SK-N-SH (cell line): ENCODE data around the gene USP34. TPM values are rescaled to one million over a fixed set of nuclear protein-coding genes. Genes with fewer than 3 reads are reported as not detected.
A peak's percentile ranks its signal among the peaks of the same experiment; 100 is the strongest.

Experiments used
- CTCF ChIA-PET: fragments of 300-600, 350-600 bp; formaldehyde crosslinking; extraction: SDS; loops from one replicate; lab custom pipeline; 2021; lab: Yijun Ruan, JAX
- POLR2A ChIA-PET: fragments of 350-600 bp; sonication (Branson Sonifier 250); formaldehyde crosslinking; extraction: SDS; loops from one replicate; lab custom pipeline; 2020; ENCODE audit warnings: antibody characterized with exemption, inconsistent platforms; lab: Yijun Ruan, JAX
- DNase-seq: peaks from one replicate; pipeline ENCODE4 v3.0.0; 2012
- H2AFZ ChIP-seq: fragments of 200-600 bp; sonication (generic); 2 replicates; pipeline ENCODE4 v1.8.1; 2016; ENCODE audit warnings: antibody characterized with exemption, mild to moderate bottlenecking, low read depth
- H3F3A ChIP-seq: fragments of 200-600 bp; sonication (generic); replicated peaks from 2 replicates; pipeline ENCODE3; 2016; ENCODE audit warnings: antibody characterized with exemption, mild to moderate bottlenecking; ENCODE audit not compliant: insufficient read depth
- H3K27ac ChIP-seq, 2 experiments: fragments of 200-500 bp in 1 of 2; fragments of 200-600 bp in 1 of 2; sonication (Bioruptor generic) in 1 of 2; sonication (generic), shearing (Covaris generic) in 1 of 2; 2 replicates each; pipeline versions ENCODE4 v1.5.1 to v1.6.1; 2014 to 2016; ENCODE audit warnings: low read depth in 2 of 2, inconsistent platforms in 1 of 2, low read length in 1 of 2, mild to moderate bottlenecking in 1 of 2, mixed read lengths in 1 of 2
- H3K27me3 ChIP-seq: fragments of 200-600 bp; sonication (generic), shearing (Covaris generic); 2 replicates; pipeline ENCODE4 v1.6.1; 2016; ENCODE audit warnings: mixed run types; ENCODE audit not compliant: insufficient read depth
- H3K36me3 ChIP-seq, 2 experiments: fragments of 200-500 bp in 1 of 2; fragments of 200-600 bp in 1 of 2; sonication (Bioruptor generic) in 1 of 2; sonication (generic) in 1 of 2; replicated peaks in 1 of 2; 2 replicates each; pipeline versions ENCODE3 to v1.5.1; 2014 to 2016; ENCODE audit warnings: low read length in 1 of 2, mild to moderate bottlenecking in 1 of 2; ENCODE audit not compliant: insufficient read depth in 2 of 2, control insufficient read depth in 1 of 2
- H3K4me1 ChIP-seq, 2 experiments: fragments of 200-500 bp in 1 of 2; fragments of 200-600 bp in 1 of 2; sonication (Bioruptor generic) in 1 of 2; sonication (generic), shearing (Covaris generic) in 1 of 2; 2 replicates each; pipeline versions ENCODE4 v1.5.1 to v1.6.1; 2014 to 2016; ENCODE audit warnings: low read depth in 1 of 2, low read length in 1 of 2, mixed run types in 1 of 2; ENCODE audit not compliant: insufficient read depth in 2 of 2, control insufficient read depth in 1 of 2
- H3K4me2 ChIP-seq: fragments of 200-600 bp; sonication (generic), shearing (Covaris generic); 2 replicates; pipeline ENCODE4 v1.6.1; 2017; ENCODE audit warnings: mixed run types
- H3K4me3 ChIP-seq, 2 experiments: fragments of 200-500 bp in 1 of 2; fragments of 200-600 bp in 1 of 2; sonication (Bioruptor generic) in 1 of 2; sonication (generic), shearing (Covaris generic) in 1 of 2; 2 replicates each; pipeline versions ENCODE4 v1.5.1 to v1.8.1; 2014 to 2016; ENCODE audit warnings: low read depth in 2 of 2, inconsistent platforms in 1 of 2, low read length in 1 of 2, mild to moderate bottlenecking in 1 of 2, mixed read lengths in 1 of 2, moderate library complexity in 1 of 2
- H3K79me2 ChIP-seq: fragments of 200-600 bp; sonication (generic); 2 replicates; pipeline ENCODE4 v1.8.1; 2017; ENCODE audit warnings: mild to moderate bottlenecking; ENCODE audit not compliant: insufficient read depth
- H3K9ac ChIP-seq: fragments of 200-600 bp; sonication (generic); 2 replicates; pipeline ENCODE4 v1.6.1; 2017; ENCODE audit warnings: mixed run types
- H3K9me2 ChIP-seq: fragments of 200-600 bp; sonication (generic); 2 replicates; pipeline ENCODE4 v1.6.1; 2017; ENCODE audit warnings: mixed run types
- H3K9me3 ChIP-seq: fragments of 200-600 bp; sonication (generic); 2 replicates; pipeline ENCODE4 v1.6.1; 2017; ENCODE audit warnings: mixed run types, mild to moderate bottlenecking, moderate library complexity
- H4K20me1 ChIP-seq: fragments of 200-600 bp; sonication (generic); 2 replicates; pipeline ENCODE4 v1.6.1; 2017; ENCODE audit warnings: mild to moderate bottlenecking, mixed run types; ENCODE audit not compliant: insufficient read depth
- CHD2 ChIP-seq: fragments of 150-350 bp; IDR thresholded peaks from 2 replicates; pipeline ENCODE4 v1.6.1; 2018; ENCODE audit warnings: low read length; ENCODE audit not compliant: partially characterized antibody
- ELF1 ChIP-seq: IDR thresholded peaks from 2 replicates; pipeline ENCODE4 v1.4.0; 2012
- EP300 ChIP-seq, 2 experiments: IDR thresholded peaks; 2 replicates each; pipeline versions ENCODE4 v1.4.0 to v1.6.1; 2012; ENCODE audit warnings: borderline replicate concordance in 1 of 2, low read depth in 1 of 2, low read length in 1 of 2
- EZH2phosphoT487 ChIP-seq: fragments of 200-600 bp; sonication (generic); IDR thresholded peaks from 2 replicates; pipeline ENCODE4 v1.6.1; 2017; ENCODE audit warnings: low read depth, mixed run types, mild to moderate bottlenecking, antibody characterized with exemption, moderate library complexity, borderline replicate concordance
- FOSL2 ChIP-seq: IDR thresholded peaks from 2 replicates; pipeline ENCODE4 v1.4.0; 2012; ENCODE audit warnings: low read depth, mild to moderate bottlenecking, moderate library complexity, borderline replicate concordance
- FOXJ3 ChIP-seq: sonication (generic); formaldehyde crosslinking; IDR thresholded peaks from 2 replicates; pipeline ENCODE4 v1.5.1; 2020; ENCODE audit warnings: mild to moderate bottlenecking, missing genetic modification reagents
- FOXM1 ChIP-seq: IDR thresholded peaks from 2 replicates; pipeline ENCODE4 v1.4.0; 2012; ENCODE audit warnings: low read depth, mild to moderate bottlenecking
- GABPA ChIP-seq: IDR thresholded peaks from 2 replicates; pipeline ENCODE4 v1.4.0; 2012; ENCODE audit warnings: low read depth, mild to moderate bottlenecking
- GATA2 ChIP-seq: sonication (generic); formaldehyde crosslinking; IDR thresholded peaks from 2 replicates; pipeline ENCODE4 v1.5.0; 2020; ENCODE audit warnings: mild to moderate bottlenecking, missing genetic modification reagents
- JUND ChIP-seq: IDR thresholded peaks from 2 replicates; pipeline ENCODE4 v1.4.0; 2012
- MXI1 ChIP-seq: IDR thresholded peaks from 2 replicates; pipeline ENCODE4 v1.6.1; 2012; ENCODE audit warnings: mild to moderate bottlenecking, low read depth, low read length, improper control_type of control experiment
- NFIC ChIP-seq: IDR thresholded peaks from 2 replicates; pipeline ENCODE4 v1.4.0; 2012; ENCODE audit warnings: borderline replicate concordance
- POLR2AphosphoS5 ChIP-seq: IDR thresholded peaks from 2 replicates; pipeline ENCODE4 v1.6.1; 2012; ENCODE audit warnings: low read depth, low read length
- RAD21 ChIP-seq: IDR thresholded peaks from 2 replicates; pipeline ENCODE4 v1.6.1; 2012; ENCODE audit warnings: mild to moderate bottlenecking, low read length
- RFX5 ChIP-seq: IDR thresholded peaks from 2 replicates; pipeline ENCODE4 v1.6.1; 2012; ENCODE audit warnings: mild to moderate bottlenecking, improper control_type of control experiment, low read length
- RXRA ChIP-seq: IDR thresholded peaks from 2 replicates; pipeline ENCODE4 v1.4.0; 2012; ENCODE audit warnings: low read depth, mild to moderate bottlenecking, borderline replicate concordance
- SMC3 ChIP-seq: IDR thresholded peaks from 2 replicates; pipeline ENCODE4 v1.6.1; 2012; ENCODE audit warnings: low read depth, low read length, improper control_type of control experiment
- TCF12 ChIP-seq: IDR thresholded peaks from 2 replicates; pipeline ENCODE4 v1.4.0; 2012
- YY1 ChIP-seq: IDR thresholded peaks from 2 replicates; pipeline ENCODE4 v1.4.0; 2012; ENCODE audit warnings: low read depth, mild to moderate bottlenecking
- WGBS: methylation state at CpG from one replicate; pipeline ENCODE4 v1.1.6; 2017; ENCODE audit warnings: low lambda C conversion rate; 5-methylcytosine and 5-hydroxymethylcytosine counted together
- polyA plus RNA-seq, 3 experiments: library from polyadenylated mRNA; depleted of rRNA; stranded (reverse); fragments of >200 nt; gene quantifications; 2 replicates each; pipeline ENCODE4 v1.2.3, GENCODE V29; 2012
- TF ChIP-seq, protein P1 (sequence below): IDR thresholded peaks from 2 replicates; pipeline ENCODE4 v1.4.0; 2012; ENCODE audit warnings: low read depth, borderline replicate concordance
- TF ChIP-seq, protein P2 (sequence below): fragments of 200-600 bp; sonication (generic); IDR thresholded peaks from 2 replicates; pipeline ENCODE4 v1.6.1; 2017; ENCODE audit warnings: antibody characterized with exemption, mild to moderate bottlenecking, moderate library complexity
- TF ChIP-seq, protein P3 (sequence below): IDR thresholded peaks from 2 replicates; pipeline ENCODE4 v1.4.0; 2012; ENCODE audit warnings: low read depth, borderline replicate concordance
- TF ChIP-seq, protein P4 (sequence below): fragments of 150-350 bp; IDR thresholded peaks from 2 replicates; pipeline ENCODE4 v1.6.1; 2017; ENCODE audit warnings: antibody characterized with exemption, low read length, low read depth, borderline replicate concordance
- TF ChIP-seq, protein P5 (sequence below): IDR thresholded peaks from 2 replicates; pipeline ENCODE4 v1.6.1; 2012; ENCODE audit warnings: mild to moderate bottlenecking, low read depth, low read length, moderate library complexity
- TF ChIP-seq, protein P6 (sequence below): IDR thresholded peaks from 2 replicates; pipeline ENCODE4 v1.4.0; 2012; ENCODE audit warnings: low read depth

USP34 gene
- polyA plus RNA-seq, 1 of the 3 experiments (the other 2 are of a cell fraction): 31.4 TPM

DNA sequence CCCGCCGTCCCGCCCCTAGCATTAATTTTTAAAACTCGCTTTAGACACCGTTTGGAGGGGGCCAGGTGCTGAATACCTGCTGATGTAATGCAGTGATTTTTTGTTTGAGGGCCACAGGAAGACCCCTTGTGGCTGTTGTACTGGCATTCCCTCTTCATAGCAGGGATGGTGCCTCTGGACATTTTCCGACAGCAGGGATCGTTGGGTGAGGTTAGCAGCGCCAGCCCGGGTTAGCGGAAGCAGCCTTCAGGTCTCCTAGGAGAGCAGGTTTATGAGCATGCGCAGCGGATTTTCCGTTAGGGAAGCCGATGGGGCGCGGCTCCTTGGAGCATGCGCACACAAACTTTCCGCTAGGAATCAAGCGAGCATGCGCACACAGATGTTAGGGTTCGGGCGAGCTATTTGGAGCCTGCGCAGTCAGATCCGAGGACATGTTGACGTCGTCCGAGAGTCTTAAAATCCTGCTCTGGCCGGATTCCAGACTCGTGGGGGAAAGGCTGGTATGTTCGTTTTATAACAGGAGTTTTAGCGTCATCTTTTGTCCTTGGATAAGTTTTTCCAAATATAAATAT is 326.1 kb downstream of the USP34 start:
- Histone ChIP-seq H3K27me3 (no peaks in the 10 kb centered on the region), H3K9ac (peak overlapping the region; percentile 58; the same call in 1 of the 2 replicates), H3K79me2 (peaks cover 25% of the 10 kb centered on the region), H3F3A (peaks cover 14% of the 10 kb centered on the region), H3K4me2 (peak overlapping the region; percentile 90), H3K9me3 (no peaks in the 10 kb centered on the region), H3K27ac (peak overlapping the region; percentile 59 to 89), H3K36me3 (peaks cover 12 to 23% of the 10 kb centered on the region in 2 experiments), H2AFZ (peak overlapping the region; percentile 92), H4K20me1 (no peaks in the 10 kb centered on the region), H3K4me1 (no peaks in the 10 kb centered on the region; a peak in 1 of 4 replicates), H3K4me3 (peak overlapping the region; percentile 64 to 69), H3K9me2 (no peaks in the 10 kb centered on the region)
- ChIA-PET CTCF (interaction anchor here (2.4 kb wide), 1 partner anchor 9 kb away, joined by 13 read pairs; no protein-coding TSS in a partner anchor), POLR2A (interaction anchor here (0.6 to 1.2 kb wide), 5 partner anchors 9 to 72 kb away, joined by 3 to 5 read pairs (median 4); no protein-coding TSS in a partner anchor)
- peak; percentile 94 for DNase-seq
- WGBS: 2% methylated on average over 28 of the region's 31 CpGs
- no peak for TF ChIP-seq CHD2
- TF ChIP-seq NFIC: no peak
- TF ChIP-seq POLR2AphosphoS5: peak; percentile 95
- TF ChIP-seq, protein P1, sequence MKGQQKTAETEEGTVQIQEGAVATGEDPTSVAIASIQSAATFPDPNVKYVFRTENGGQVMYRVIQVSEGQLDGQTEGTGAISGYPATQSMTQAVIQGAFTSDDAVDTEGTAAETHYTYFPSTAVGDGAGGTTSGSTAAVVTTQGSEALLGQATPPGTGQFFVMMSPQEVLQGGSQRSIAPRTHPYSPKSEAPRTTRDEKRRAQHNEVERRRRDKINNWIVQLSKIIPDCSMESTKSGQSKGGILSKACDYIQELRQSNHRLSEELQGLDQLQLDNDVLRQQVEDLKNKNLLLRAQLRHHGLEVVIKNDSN: no peak
- no peak for TF ChIP-seq FOXM1
- TF ChIP-seq TCF12: no peak
- no peak for TF ChIP-seq YY1
- TF ChIP-seq, protein P2, sequence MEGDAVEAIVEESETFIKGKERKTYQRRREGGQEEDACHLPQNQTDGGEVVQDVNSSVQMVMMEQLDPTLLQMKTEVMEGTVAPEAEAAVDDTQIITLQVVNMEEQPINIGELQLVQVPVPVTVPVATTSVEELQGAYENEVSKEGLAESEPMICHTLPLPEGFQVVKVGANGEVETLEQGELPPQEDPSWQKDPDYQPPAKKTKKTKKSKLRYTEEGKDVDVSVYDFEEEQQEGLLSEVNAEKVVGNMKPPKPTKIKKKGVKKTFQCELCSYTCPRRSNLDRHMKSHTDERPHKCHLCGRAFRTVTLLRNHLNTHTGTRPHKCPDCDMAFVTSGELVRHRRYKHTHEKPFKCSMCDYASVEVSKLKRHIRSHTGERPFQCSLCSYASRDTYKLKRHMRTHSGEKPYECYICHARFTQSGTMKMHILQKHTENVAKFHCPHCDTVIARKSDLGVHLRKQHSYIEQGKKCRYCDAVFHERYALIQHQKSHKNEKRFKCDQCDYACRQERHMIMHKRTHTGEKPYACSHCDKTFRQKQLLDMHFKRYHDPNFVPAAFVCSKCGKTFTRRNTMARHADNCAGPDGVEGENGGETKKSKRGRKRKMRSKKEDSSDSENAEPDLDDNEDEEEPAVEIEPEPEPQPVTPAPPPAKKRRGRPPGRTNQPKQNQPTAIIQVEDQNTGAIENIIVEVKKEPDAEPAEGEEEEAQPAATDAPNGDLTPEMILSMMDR: peak; percentile 22
- peak; percentile 3; the same call in 1 of the 2 replicates for TF ChIP-seq RAD21
- TF ChIP-seq, protein P3, sequence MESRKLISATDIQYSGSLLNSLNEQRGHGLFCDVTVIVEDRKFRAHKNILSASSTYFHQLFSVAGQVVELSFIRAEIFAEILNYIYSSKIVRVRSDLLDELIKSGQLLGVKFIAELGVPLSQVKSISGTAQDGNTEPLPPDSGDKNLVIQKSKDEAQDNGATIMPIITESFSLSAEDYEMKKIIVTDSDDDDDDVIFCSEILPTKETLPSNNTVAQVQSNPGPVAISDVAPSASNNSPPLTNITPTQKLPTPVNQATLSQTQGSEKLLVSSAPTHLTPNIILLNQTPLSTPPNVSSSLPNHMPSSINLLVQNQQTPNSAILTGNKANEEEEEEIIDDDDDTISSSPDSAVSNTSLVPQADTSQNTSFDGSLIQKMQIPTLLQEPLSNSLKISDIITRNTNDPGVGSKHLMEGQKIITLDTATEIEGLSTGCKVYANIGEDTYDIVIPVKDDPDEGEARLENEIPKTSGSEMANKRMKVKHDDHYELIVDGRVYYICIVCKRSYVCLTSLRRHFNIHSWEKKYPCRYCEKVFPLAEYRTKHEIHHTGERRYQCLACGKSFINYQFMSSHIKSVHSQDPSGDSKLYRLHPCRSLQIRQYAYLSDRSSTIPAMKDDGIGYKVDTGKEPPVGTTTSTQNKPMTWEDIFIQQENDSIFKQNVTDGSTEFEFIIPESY: no peak
- no peak for TF ChIP-seq RFX5
- TF ChIP-seq JUND: no peak
- peak; percentile 70; the same call in 1 of the 2 replicates for TF ChIP-seq MXI1
- TF ChIP-seq FOXJ3 (CRISPR knock-in tag): no peak
- TF ChIP-seq FOSL2: no peak
- no peak for TF ChIP-seq EZH2phosphoT487
- TF ChIP-seq SMC3: no peak
- TF ChIP-seq, protein P4, sequence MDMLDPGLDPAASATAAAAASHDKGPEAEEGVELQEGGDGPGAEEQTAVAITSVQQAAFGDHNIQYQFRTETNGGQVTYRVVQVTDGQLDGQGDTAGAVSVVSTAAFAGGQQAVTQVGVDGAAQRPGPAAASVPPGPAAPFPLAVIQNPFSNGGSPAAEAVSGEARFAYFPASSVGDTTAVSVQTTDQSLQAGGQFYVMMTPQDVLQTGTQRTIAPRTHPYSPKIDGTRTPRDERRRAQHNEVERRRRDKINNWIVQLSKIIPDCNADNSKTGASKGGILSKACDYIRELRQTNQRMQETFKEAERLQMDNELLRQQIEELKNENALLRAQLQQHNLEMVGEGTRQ: no peak
- no peak for TF ChIP-seq RXRA
- TF ChIP-seq ELF1: peak; percentile 62; the same call in 1 of the 2 replicates
- 0 out of 2 replicates have a peak, but pooled peaks have one; percentile 43 for TF ChIP-seq GABPA
- TF ChIP-seq, protein P5, sequence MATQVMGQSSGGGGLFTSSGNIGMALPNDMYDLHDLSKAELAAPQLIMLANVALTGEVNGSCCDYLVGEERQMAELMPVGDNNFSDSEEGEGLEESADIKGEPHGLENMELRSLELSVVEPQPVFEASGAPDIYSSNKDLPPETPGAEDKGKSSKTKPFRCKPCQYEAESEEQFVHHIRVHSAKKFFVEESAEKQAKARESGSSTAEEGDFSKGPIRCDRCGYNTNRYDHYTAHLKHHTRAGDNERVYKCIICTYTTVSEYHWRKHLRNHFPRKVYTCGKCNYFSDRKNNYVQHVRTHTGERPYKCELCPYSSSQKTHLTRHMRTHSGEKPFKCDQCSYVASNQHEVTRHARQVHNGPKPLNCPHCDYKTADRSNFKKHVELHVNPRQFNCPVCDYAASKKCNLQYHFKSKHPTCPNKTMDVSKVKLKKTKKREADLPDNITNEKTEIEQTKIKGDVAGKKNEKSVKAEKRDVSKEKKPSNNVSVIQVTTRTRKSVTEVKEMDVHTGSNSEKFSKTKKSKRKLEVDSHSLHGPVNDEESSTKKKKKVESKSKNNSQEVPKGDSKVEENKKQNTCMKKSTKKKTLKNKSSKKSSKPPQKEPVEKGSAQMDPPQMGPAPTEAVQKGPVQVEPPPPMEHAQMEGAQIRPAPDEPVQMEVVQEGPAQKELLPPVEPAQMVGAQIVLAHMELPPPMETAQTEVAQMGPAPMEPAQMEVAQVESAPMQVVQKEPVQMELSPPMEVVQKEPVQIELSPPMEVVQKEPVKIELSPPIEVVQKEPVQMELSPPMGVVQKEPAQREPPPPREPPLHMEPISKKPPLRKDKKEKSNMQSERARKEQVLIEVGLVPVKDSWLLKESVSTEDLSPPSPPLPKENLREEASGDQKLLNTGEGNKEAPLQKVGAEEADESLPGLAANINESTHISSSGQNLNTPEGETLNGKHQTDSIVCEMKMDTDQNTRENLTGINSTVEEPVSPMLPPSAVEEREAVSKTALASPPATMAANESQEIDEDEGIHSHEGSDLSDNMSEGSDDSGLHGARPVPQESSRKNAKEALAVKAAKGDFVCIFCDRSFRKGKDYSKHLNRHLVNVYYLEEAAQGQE: no peak
- TF ChIP-seq, protein P6, sequence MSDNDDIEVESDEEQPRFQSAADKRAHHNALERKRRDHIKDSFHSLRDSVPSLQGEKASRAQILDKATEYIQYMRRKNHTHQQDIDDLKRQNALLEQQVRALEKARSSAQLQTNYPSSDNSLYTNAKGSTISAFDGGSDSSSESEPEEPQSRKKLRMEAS: peak; percentile 82
- TF ChIP-seq EP300 (IDR thresholded peaks at IDR 0.05; ENCODE audit: borderline replicate concordance in 1 of 2, low read depth in 1 of 2, low read length in 1 of 2): no peak
- no peak for TF ChIP-seq GATA2
